Measurements from ENCODE around the gene STUB1. TPM values are rescaled to one million over a fixed set of nuclear protein-coding genes. Genes with fewer than 3 reads are reported as not detected.

The STUB1 gene
- polyA plus RNA-seq, 2 of the 4 experiments (the other 2 are of a cell fraction): 60.6 to 93.5 TPM

DNA sequence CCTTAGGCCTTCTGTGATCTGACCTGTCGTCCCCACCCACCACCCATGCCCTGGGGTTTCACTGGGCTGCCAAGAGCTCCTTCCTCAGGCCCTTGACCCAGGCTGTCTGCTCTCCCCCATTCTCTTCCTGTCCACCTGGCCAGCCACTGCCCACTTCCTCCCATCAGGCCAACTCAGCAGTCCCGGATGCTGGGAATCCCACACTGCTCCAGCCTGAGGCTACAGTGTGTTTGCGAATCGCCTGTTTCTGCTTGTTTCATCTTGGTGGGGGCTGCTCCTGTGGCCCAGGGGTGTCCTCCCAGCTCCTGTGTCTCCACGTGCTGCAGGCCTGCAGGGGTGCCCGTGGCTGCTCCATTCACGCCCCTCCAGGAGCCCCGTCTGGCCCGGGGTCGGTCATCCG, 33.9 kb downstream of the STUB1 start:
- Histone ChIP-seq H3K4me2 (peak overlapping the region; percentile 94), H3K27ac (peak overlapping the region; percentile 80 to 99), H3K9me3 (no peaks in the 10 kb centered on the region), H3K4me3 (peak overlapping the region; percentile 64), H3K4me1 (peaks cover 79% of the 10 kb centered on the region)
- ATAC-seq: peak in 1 of 2 experiments; percentile 13; a peak in 3 of 6 replicates
- WGBS (ENCODE audit: missing lambda C conversion rate): 50% methylated on average over 4 of the region's 11 CpGs
- ChIA-PET POLR2A (no interaction called here), CTCF (interaction anchor here (1.5 to 25.1 kb wide), 6 partner anchors 12 to 72 kb away, joined by 4 to 656 read pairs (median 20); partner anchors contain the start of genes ANTKMT, CCDC78, CHTF18 and CIAO3)
- TF ChIP-seq MAFK (IDR thresholded peaks at IDR 0.05; ENCODE audit: partially characterized antibody) (peak; percentile 25), FOSL2 (IDR thresholded peaks at IDR 0.05) (no peak), FOSL2 (CRISPR knock-in tag; IDR thresholded peaks at IDR 0.05) (no peak), HDAC2 (IDR thresholded peaks at IDR 0.05) (no peak)
- DNase-seq (ENCODE audit: low read depth in 1 of 2, low spot score in 1 of 2): no peak
- FAIRE-seq: no peak

- ATAC-seq (peak; percentile 37 to 61), DNase-seq (ENCODE audit: low read depth in 1 of 2, low spot score in 1 of 2) (peak; percentile 83 to 90), FAIRE-seq (no peak)
- TF ChIP-seq, protein P1, sequence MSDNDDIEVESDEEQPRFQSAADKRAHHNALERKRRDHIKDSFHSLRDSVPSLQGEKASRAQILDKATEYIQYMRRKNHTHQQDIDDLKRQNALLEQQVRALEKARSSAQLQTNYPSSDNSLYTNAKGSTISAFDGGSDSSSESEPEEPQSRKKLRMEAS (IDR thresholded peaks at IDR 0.05): peak; percentile 80
- TF ChIP-seq JUN (IDR thresholded peaks at IDR 0.05) (peak; percentile 16 to 20; a peak in 2 of 5 replicates), HES2 (IDR thresholded peaks at IDR 0.05) (no peak), E2F6 (IDR thresholded peaks at IDR 0.05; ENCODE audit: borderline replicate concordance, low read depth) (peak; percentile 72), POLR2A (IDR thresholded peaks at IDR 0.05; ENCODE audit: low read length) (peak; percentile 28; the same call in 1 of the 2 replicates), RNF2 (IDR thresholded peaks at IDR 0.05; ENCODE audit: borderline replicate concordance, low read depth) (peak; percentile 62; the same call in 1 of the 2 replicates)
- ChIA-PET POLR2A (interaction anchor here (0.6 to 2.4 kb wide), 6 partner anchors 10 to 74 kb away, joined by 3 to 23 read pairs (median 4); partner anchors contain the start of genes CCDC78, CHTF18, JMJD8 and RPUSD1), CTCF (interaction anchor here (0.9 to 25.1 kb wide), 13 partner anchors 8 to 435 kb away, joined by 3 to 656 read pairs (median 5); partner anchors contain the start of genes ANTKMT, CCDC78, CHTF18 and CIAO3)
- Histone ChIP-seq H3K4me2 (peak within 1 kb of the TSS; percentile 94), H3K4me3 (peak within 1 kb of the TSS; percentile 64), H3K4me1 (peaks cover 84% of the 10 kb centered on the region), H3K9me3 (no peaks in the 10 kb centered on the region), H3K27ac (peak within 1 kb of the TSS; percentile 80 to 99)
- WGBS (ENCODE audit: missing lambda C conversion rate): 13% methylated on average over 26 of the region's 108 CpGs
These were observed 34.6 kb downstream of the STUB1 start, which contains the start of gene METRN for GRCh38 chr16:714558-715476. Gene METRN (plus strand): TSS chr16:715118. CDS start chr16:715290, 172 bp downstream.

- Histone ChIP-seq H3K4me1 (peaks cover 79% of the 10 kb centered on the region), H3K4me3 (peak overlapping the region; percentile 64), H3K4me2 (peak overlapping the region; percentile 94), H3K9me3 (no peaks in the 10 kb centered on the region), H3K27ac (peak overlapping the region; percentile 80 to 99)
- FAIRE-seq: no peak
- 0% methylated on average over 3 of the region's 74 CpGs for WGBS (ENCODE audit: missing lambda C conversion rate)
- TF ChIP-seq RFX5 (IDR thresholded peaks at IDR 0.05): no peak
- TF ChIP-seq E2F6 (IDR thresholded peaks at IDR 0.05; ENCODE audit: borderline replicate concordance, low read depth): peak; percentile 70
- 0 out of 2 replicates have a peak, but pooled peaks have one; percentile 10 for TF ChIP-seq RNF2 (IDR thresholded peaks at IDR 0.05; ENCODE audit: borderline replicate concordance, low read depth)
- peak; percentile 29; the same call in 1 of the 2 replicates for TF ChIP-seq PBX3 (IDR thresholded peaks at IDR 0.05)
- TF ChIP-seq, protein P1 (IDR thresholded peaks at IDR 0.05): peak; percentile 37; the same call in 1 of the 2 replicates
- TF ChIP-seq, protein P2, sequence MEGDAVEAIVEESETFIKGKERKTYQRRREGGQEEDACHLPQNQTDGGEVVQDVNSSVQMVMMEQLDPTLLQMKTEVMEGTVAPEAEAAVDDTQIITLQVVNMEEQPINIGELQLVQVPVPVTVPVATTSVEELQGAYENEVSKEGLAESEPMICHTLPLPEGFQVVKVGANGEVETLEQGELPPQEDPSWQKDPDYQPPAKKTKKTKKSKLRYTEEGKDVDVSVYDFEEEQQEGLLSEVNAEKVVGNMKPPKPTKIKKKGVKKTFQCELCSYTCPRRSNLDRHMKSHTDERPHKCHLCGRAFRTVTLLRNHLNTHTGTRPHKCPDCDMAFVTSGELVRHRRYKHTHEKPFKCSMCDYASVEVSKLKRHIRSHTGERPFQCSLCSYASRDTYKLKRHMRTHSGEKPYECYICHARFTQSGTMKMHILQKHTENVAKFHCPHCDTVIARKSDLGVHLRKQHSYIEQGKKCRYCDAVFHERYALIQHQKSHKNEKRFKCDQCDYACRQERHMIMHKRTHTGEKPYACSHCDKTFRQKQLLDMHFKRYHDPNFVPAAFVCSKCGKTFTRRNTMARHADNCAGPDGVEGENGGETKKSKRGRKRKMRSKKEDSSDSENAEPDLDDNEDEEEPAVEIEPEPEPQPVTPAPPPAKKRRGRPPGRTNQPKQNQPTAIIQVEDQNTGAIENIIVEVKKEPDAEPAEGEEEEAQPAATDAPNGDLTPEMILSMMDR (IDR thresholded peaks at IDR 0.05): peak; percentile 61
- peak in 1 of 2 experiments; percentile 58; a peak in 2 of 5 replicates for TF ChIP-seq JUN (IDR thresholded peaks at IDR 0.05)
- peak; percentile 38; the same call in 1 of the 2 replicates for TF ChIP-seq MYC (IDR thresholded peaks at IDR 0.05; ENCODE audit: borderline replicate concordance, low read length)
- TF ChIP-seq PHF8 (IDR thresholded peaks at IDR 0.05; ENCODE audit: borderline replicate concordance, low read depth): 0 out of 2 replicates have a peak, but pooled peaks have one; percentile 28
- TF ChIP-seq CHD4 (IDR thresholded peaks at IDR 0.05; ENCODE audit: borderline replicate concordance): no peak
- no peak for TF ChIP-seq HES2 (IDR thresholded peaks at IDR 0.05)
- CTCF ChIA-PET: interaction anchor here (0.7 to 25.1 kb wide), 17 partner anchors 8 to 434 kb away, joined by 3 to 656 read pairs (median 5); partner anchors contain the start of genes ANTKMT, CCDC78, CHTF18 and CIAO3
- ATAC-seq: peak in 1 of 2 experiments; percentile 23; a peak in 4 of 6 replicates
- DNase-seq (ENCODE audit: low read depth in 1 of 2, low spot score in 1 of 2): peak in 1 of 2 experiments; percentile 61
- POLR2A ChIA-PET: interaction anchor here (0.6 to 2.4 kb wide), 5 partner anchors 9 to 365 kb away, joined by 3 to 23 read pairs (median 6); partner anchors contain the start of genes CCDC78, CHTF18 and RPUSD1
These were observed 35.4 kb downstream of the STUB1 start for GRCh38 chr16:715477-716199.
